ENCODE data around the gene CCDC33. TPM values are rescaled to one million over a fixed set of nuclear protein-coding genes. Genes with fewer than 3 reads are reported as not detected.

The CCDC33 gene
- total RNA-seq, 4 donors from 2014 or later, result not detected

- DNase-seq (ENCODE audit: low spot score) (no peak), ATAC-seq (ENCODE audit: low FRiP score) (no peak)
- TF ChIP-seq CTCF (IDR thresholded peaks at IDR 0.05), result no peak
Measured at GRCh38 chr15:74202452-74203401, 33.4 kb upstream of the CCDC33 start, which contains the start of gene STRA6. Gene STRA6 (minus strand): TSS chr15:74202787. CDS start chr15:74202267, 520 bp downstream.

- DNase-seq (ENCODE audit: low spot score) (no peak), ATAC-seq (ENCODE audit: low FRiP score) (no peak)
- no peak for TF ChIP-seq CTCF (IDR thresholded peaks at IDR 0.05)
Measured at GRCh38 chr15:74203914-74204431, 32.2 kb upstream of the CCDC33 start.

- DNase-seq (ENCODE audit: low spot score) (no peak), ATAC-seq (ENCODE audit: low FRiP score) (no peak)
- TF ChIP-seq CTCF (IDR thresholded peaks at IDR 0.05), result no peak
Measured at GRCh38 chr15:74205582-74205947, 30.6 kb upstream of the CCDC33 start.

GRCh38 chr15:74206801-74207281 is 29.3 kb upstream of the CCDC33 start:
- no peak for TF ChIP-seq CTCF (IDR thresholded peaks at IDR 0.05)
- ATAC-seq (ENCODE audit: low FRiP score) (no peak), DNase-seq (ENCODE audit: low spot score) (no peak)

- ATAC-seq (ENCODE audit: low FRiP score) (no peak), DNase-seq (ENCODE audit: low spot score) (no peak)
- TF ChIP-seq CTCF (IDR thresholded peaks at IDR 0.05), result no peak
Measured at GRCh38 chr15:74207652-74208440, 28.3 kb upstream of the CCDC33 start.

- ATAC-seq (ENCODE audit: low FRiP score) (no peak), DNase-seq (ENCODE audit: low spot score) (no peak)
- TF ChIP-seq CTCF (IDR thresholded peaks at IDR 0.05), result no peak
Measured at GRCh38 chr15:74208496-74208895, 27.6 kb upstream of the CCDC33 start.
